Keratinocyte (primary cell): ENCODE results near the gene EIF3B. TPM values are rescaled to one million over a fixed set of nuclear protein-coding genes. Genes with fewer than 3 reads are reported as not detected.
A peak's percentile ranks its signal among the peaks of the same experiment; 100 is the strongest.

Experiments
- DNase-seq: peaks from one replicate; pipeline ENCODE4 v3.0.0-alpha.2; 2011; ENCODE audit warnings: low read depth, missing footprints, low spot score
- FAIRE-seq: peaks from 2 replicates; lab custom pipeline; 2011; peaks lifted over from hg19 to GRCh38; lab: Jason Lieb, UNC
- H2AFZ ChIP-seq: 2 replicates; pipeline ENCODE4 v1.6.0; 2012; ENCODE audit warnings: low read length, control low read depth, inconsistent platforms; ENCODE audit not compliant: control insufficient read depth
- H3K27ac ChIP-seq: 2 replicates; pipeline ENCODE4 v1.5.1; 2011; ENCODE audit warnings: low read length; ENCODE audit not compliant: control insufficient read depth, insufficient read depth
- H3K27me3 ChIP-seq: 3 replicates; pipeline ENCODE4 v1.6.0; 2011; ENCODE audit warnings: low read length; ENCODE audit not compliant: control insufficient read depth, insufficient read depth; ENCODE audit errors: extremely low read depth
- H3K36me3 ChIP-seq, 2 experiments: 2 replicates in 1 of 2; 3 replicates in 1 of 2; pipeline ENCODE4 v1.5.1; 2011; ENCODE audit warnings: low read length in 2 of 2, mild to moderate bottlenecking in 1 of 2; ENCODE audit not compliant: control insufficient read depth in 2 of 2, insufficient read depth in 2 of 2; ENCODE audit errors: extremely low read depth in 1 of 2
- H3K4me1 ChIP-seq: 3 replicates; pipeline ENCODE4 v1.5.1; 2011; ENCODE audit warnings: low read length; ENCODE audit not compliant: control insufficient read depth, insufficient read depth; ENCODE audit errors: extremely low read depth
- H3K4me2 ChIP-seq: 3 replicates; pipeline ENCODE4 v1.6.0; 2011; ENCODE audit warnings: low read depth, low read length; ENCODE audit not compliant: control insufficient read depth, insufficient read depth; ENCODE audit errors: extremely low read depth
- H3K4me3 ChIP-seq, 3 experiments: fragments of 200-600 bp in 1 of 3; sonication (generic) in 1 of 3; 2 replicates in 2 of 3; 3 replicates in 1 of 3; pipeline ENCODE4 v1.5.1; 2011 to 2016; ENCODE audit warnings: low read length in 3 of 3, mild to moderate bottlenecking in 3 of 3, control low read depth in 2 of 3, inconsistent platforms in 1 of 3, low read depth in 1 of 3, mixed read lengths in 1 of 3, mixed run types in 1 of 3, moderate library complexity in 1 of 3; ENCODE audit not compliant: control insufficient read depth in 2 of 3, insufficient read depth in 2 of 3; ENCODE audit errors: extremely low read depth in 1 of 3
- H3K79me2 ChIP-seq: 2 replicates; pipeline ENCODE4 v1.6.0; 2012; ENCODE audit warnings: low read length; ENCODE audit not compliant: control insufficient read depth, insufficient read depth
- H3K9ac ChIP-seq: 3 replicates; pipeline ENCODE4 v1.6.0; 2011; ENCODE audit warnings: low read length; ENCODE audit not compliant: control insufficient read depth, insufficient read depth; ENCODE audit errors: extremely low read depth
- H3K9me1 ChIP-seq: 3 replicates; pipeline ENCODE4 v1.6.0; 2011; ENCODE audit warnings: low read length; ENCODE audit not compliant: control insufficient read depth, insufficient read depth; ENCODE audit errors: extremely low read depth
- H3K9me3 ChIP-seq: 2 replicates; pipeline ENCODE4 v1.5.1; 2012; ENCODE audit warnings: low read depth, low read length; ENCODE audit not compliant: control insufficient read depth
- H4K20me1 ChIP-seq: 3 replicates; pipeline ENCODE4 v1.6.0; 2011; ENCODE audit warnings: low read length; ENCODE audit not compliant: control insufficient read depth, insufficient read depth; ENCODE audit errors: extremely low read depth
- EZH2 ChIP-seq: IDR thresholded peaks from one replicate; pipeline ENCODE4 v1.6.1; 2012; ENCODE audit warnings: inconsistent platforms, mild to moderate bottlenecking, low read length, moderate library complexity
- dilution Hi-C: fragments of 300-500 bp; cut with MboI; formaldehyde crosslinking; loops from one replicate; pipeline ENCODE4 v1.7.0; 2020; ENCODE audit warnings: low sequenced_read_pairs; ENCODE audit not compliant: extremely low pct_ligation_motif_present
- polyA plus RNA-seq, 5 experiments: library from polyadenylated mRNA; depleted of rRNA in 3 of 5; stranded (reverse) in 3 of 5; stranded (forward) in 1 of 5; unstranded in 1 of 5; fragments of >200 nt; gene quantifications; 1 replicate in 1 of 5; 2 replicates in 3 of 5; 3 replicates in 1 of 5; pipeline versions ENCODE4 v1.2.1 to v1.2.3, GENCODE V29; 2011 to 2012; ENCODE audit warnings: missing spikeins in 2 of 5, low read depth in 1 of 5, low replicate concordance in 1 of 5
- TF ChIP-seq, protein P1 (sequence below), 3 experiments: IDR thresholded peaks in 1 of 3; conservative IDR thresholded peaks in 1 of 3; optimal IDR thresholded peaks in 1 of 3; 2 replicates in 2 of 3; 3 replicates in 1 of 3; pipeline versions ENCODE3 to v1.5.1; 2011; ENCODE audit warnings: low read length in 3 of 3, mild to moderate bottlenecking in 3 of 3, moderate library complexity in 2 of 3, control low read depth in 1 of 3, inconsistent platforms in 1 of 3; ENCODE audit not compliant: insufficient read depth in 2 of 3; ENCODE audit errors: extremely low read depth in 1 of 3

The EIF3B gene
- polyA plus RNA-seq, 1 donor (not counting 4 experiments of a cell fraction or from before 2014, with no cell fraction given) = 169 TPM

DNA sequence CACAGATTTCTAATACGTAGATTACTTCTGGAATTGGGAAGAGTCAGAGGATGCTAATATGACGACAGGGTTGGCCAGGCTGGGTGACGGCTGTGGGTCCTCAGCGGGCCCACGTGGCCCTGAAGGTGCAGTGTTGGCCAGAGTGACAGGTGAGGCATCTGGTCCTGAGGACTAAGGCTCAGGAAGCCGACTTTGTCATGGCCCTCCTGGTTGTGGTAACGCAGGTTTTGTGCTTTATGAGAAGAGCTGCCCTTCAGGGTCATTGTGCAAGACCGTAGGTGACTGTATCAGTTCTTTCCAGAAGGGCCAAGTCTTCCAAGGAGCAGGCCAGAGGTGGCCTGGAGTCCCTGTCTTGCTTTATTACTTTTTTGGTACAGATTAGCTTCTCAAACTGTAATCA, 2.5 kb downstream of the EIF3B start:
- dilution Hi-C loops = no loop called here
- no peak overlapping the region for H3K9ac ChIP-seq
- H4K20me1 ChIP-seq = peaks cover 26% of the 10 kb centered on the region
- TF ChIP-seq, protein P1, sequence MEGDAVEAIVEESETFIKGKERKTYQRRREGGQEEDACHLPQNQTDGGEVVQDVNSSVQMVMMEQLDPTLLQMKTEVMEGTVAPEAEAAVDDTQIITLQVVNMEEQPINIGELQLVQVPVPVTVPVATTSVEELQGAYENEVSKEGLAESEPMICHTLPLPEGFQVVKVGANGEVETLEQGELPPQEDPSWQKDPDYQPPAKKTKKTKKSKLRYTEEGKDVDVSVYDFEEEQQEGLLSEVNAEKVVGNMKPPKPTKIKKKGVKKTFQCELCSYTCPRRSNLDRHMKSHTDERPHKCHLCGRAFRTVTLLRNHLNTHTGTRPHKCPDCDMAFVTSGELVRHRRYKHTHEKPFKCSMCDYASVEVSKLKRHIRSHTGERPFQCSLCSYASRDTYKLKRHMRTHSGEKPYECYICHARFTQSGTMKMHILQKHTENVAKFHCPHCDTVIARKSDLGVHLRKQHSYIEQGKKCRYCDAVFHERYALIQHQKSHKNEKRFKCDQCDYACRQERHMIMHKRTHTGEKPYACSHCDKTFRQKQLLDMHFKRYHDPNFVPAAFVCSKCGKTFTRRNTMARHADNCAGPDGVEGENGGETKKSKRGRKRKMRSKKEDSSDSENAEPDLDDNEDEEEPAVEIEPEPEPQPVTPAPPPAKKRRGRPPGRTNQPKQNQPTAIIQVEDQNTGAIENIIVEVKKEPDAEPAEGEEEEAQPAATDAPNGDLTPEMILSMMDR (optimal IDR thresholded peaks at IDR 0.05 in 1 of 3, IDR thresholded peaks at IDR 0.05 in 1 of 3, conservative IDR thresholded peaks at IDR 0.05 in 1 of 3; ENCODE audit: extremely low read depth in 1 of 3, insufficient read depth in 2 of 3, low read length in 3 of 3) = no peak
- no peak for TF ChIP-seq EZH2
- H3K9me3 ChIP-seq = no peaks in the 10 kb centered on the region
- H3K27ac ChIP-seq = no peak overlapping the region
- no peak overlapping the region for H2AFZ ChIP-seq
- no peaks in the 10 kb centered on the region for H3K9me1 ChIP-seq
- H3K36me3 ChIP-seq = peaks cover 8 to 42% of the 10 kb centered on the region in 2 experiments
- H3K4me3 ChIP-seq = no peak overlapping the region
- no peaks in the 10 kb centered on the region for H3K27me3 ChIP-seq
- FAIRE-seq = no peak
- H3K79me2 ChIP-seq = peaks cover 74% of the 10 kb centered on the region
- peaks cover 28% of the 10 kb centered on the region for H3K4me1 ChIP-seq
- peak overlapping the region; percentile 97 for H3K4me2 ChIP-seq
- DNase-seq = no peak

DNA sequence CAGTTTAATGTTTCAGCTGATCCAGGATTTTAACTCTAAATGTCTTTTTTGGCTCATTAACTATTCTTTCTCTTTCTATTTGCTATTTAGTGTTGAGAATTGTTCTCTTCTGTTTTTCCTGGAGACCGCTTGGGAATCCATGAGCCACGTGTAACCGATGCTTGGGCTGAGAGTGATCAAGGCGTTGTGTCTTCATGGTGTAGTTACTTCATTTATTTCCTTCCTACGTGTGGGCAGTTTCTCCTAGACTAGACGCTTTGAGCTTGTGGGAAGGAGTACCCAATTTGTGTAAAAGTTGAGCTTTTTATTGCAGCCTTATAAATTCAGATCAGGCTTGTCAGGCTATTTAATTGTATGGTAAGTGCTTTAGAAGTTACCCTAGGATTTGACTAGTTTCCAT, 2.9 kb downstream of the EIF3B start:
- DNase-seq (no peak), FAIRE-seq (no peak)
- Histone ChIP-seq H3K4me3 (no peak overlapping the region), H3K27me3 (no peaks in the 10 kb centered on the region), H3K9ac (no peak overlapping the region), H2AFZ (no peak overlapping the region), H3K4me1 (peaks cover 28% of the 10 kb centered on the region), H3K27ac (no peak overlapping the region), H3K9me1 (no peaks in the 10 kb centered on the region), H3K9me3 (no peaks in the 10 kb centered on the region), H3K36me3 (peaks cover 10 to 46% of the 10 kb centered on the region in 2 experiments), H4K20me1 (peaks cover 26% of the 10 kb centered on the region), H3K79me2 (peaks cover 78% of the 10 kb centered on the region), H3K4me2 (no peak overlapping the region)
- no peak for TF ChIP-seq EZH2
- TF ChIP-seq, protein P1 (optimal IDR thresholded peaks at IDR 0.05 in 1 of 3, IDR thresholded peaks at IDR 0.05 in 1 of 3, conservative IDR thresholded peaks at IDR 0.05 in 1 of 3; ENCODE audit: extremely low read depth in 1 of 3, insufficient read depth in 2 of 3, low read length in 3 of 3) = no peak
- dilution Hi-C loops = no loop called here
